Astrocyte of the spinal cord (primary cell): ENCODE measurements around the gene PPP6R1.

Source experiments
- DNase-seq: peaks from one replicate; pipeline ENCODE4 v3.0.0; 2011; ENCODE audit warnings: low read depth, low spot score
- H3K4me3 ChIP-seq: 2 replicates; pipeline ENCODE4 v1.5.1; 2011; ENCODE audit warnings: low read depth, mild to moderate bottlenecking, low read length, moderate library complexity
- in situ Hi-C: cut with HindIII; loops from 2 replicates; pipeline ENCODE4 v1.10.0; 2017; ENCODE audit warnings: low sequenced_read_pairs
- TF ChIP-seq, protein P1 (sequence below): IDR thresholded peaks from 2 replicates; pipeline ENCODE4 v1.5.1; 2012; ENCODE audit warnings: low read depth, mild to moderate bottlenecking, low read length, inconsistent platforms

The PPP6R1 gene

DNA sequence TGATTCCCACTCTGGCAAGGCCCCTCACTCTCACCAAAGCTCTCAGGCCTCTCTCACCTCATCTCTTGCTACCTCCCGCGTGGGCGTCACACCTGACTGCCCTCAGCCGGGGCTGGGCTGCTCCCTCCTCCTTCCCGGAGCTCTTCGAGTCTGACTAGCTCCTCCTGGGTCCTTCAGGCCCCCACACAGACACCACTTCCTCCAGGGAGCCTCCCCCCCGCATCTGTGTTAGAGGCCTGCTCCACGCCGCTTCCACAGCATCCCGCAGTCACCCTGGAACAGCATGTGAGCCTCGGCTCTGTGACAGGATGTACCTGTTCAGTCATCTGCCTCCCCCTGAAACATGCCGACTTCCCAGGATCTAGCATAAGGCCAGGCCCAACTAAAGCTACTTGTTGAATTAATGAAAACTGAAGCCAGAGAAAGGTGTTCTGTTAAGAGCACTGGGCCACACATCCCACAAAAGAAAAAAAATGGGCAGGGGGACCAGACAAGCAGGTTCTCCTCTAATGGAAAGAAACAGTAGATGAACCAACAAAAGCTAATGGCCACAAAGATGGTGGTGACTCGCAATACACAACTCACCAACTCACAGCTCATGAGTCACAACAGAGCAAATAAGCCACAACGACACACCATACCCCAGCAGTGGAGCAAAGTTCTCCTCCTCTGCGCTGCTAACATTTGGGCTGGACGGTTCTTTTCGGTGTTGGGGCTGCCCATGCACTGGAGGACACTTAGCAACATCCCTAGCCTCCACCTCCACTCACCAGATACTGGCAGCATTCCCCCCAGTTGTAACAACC, 3.0 kb downstream of the PPP6R1 start:
- H3K4me3 ChIP-seq, result no peak overlapping the region
- in situ Hi-C loops, result no loop called here
- no peak for DNase-seq
- TF ChIP-seq, protein P1, sequence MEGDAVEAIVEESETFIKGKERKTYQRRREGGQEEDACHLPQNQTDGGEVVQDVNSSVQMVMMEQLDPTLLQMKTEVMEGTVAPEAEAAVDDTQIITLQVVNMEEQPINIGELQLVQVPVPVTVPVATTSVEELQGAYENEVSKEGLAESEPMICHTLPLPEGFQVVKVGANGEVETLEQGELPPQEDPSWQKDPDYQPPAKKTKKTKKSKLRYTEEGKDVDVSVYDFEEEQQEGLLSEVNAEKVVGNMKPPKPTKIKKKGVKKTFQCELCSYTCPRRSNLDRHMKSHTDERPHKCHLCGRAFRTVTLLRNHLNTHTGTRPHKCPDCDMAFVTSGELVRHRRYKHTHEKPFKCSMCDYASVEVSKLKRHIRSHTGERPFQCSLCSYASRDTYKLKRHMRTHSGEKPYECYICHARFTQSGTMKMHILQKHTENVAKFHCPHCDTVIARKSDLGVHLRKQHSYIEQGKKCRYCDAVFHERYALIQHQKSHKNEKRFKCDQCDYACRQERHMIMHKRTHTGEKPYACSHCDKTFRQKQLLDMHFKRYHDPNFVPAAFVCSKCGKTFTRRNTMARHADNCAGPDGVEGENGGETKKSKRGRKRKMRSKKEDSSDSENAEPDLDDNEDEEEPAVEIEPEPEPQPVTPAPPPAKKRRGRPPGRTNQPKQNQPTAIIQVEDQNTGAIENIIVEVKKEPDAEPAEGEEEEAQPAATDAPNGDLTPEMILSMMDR, result no peak

DNA sequence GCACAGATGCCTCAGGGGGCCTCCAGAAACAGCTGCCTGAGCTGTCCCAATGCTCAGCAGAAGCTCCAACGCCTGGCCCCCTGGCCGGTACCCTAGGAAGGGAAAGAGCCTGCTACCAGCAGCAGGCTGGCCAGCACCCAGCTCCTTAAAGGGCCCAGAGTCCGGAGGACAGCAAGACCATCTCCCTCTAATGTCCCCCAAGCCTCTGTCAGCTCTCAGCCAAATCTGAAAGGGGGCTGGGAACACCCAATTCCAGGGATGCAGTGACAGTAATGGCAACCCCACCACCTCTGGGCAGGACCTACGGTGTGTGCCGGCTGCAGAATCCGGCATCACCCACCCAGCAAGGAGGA, 4.2 kb downstream of the PPP6R1 start:
- H3K4me3 ChIP-seq, result no peak overlapping the region
- DNase-seq, result no peak
- TF ChIP-seq, protein P1, result no peak
- in situ Hi-C loops, result no loop called here

DNA sequence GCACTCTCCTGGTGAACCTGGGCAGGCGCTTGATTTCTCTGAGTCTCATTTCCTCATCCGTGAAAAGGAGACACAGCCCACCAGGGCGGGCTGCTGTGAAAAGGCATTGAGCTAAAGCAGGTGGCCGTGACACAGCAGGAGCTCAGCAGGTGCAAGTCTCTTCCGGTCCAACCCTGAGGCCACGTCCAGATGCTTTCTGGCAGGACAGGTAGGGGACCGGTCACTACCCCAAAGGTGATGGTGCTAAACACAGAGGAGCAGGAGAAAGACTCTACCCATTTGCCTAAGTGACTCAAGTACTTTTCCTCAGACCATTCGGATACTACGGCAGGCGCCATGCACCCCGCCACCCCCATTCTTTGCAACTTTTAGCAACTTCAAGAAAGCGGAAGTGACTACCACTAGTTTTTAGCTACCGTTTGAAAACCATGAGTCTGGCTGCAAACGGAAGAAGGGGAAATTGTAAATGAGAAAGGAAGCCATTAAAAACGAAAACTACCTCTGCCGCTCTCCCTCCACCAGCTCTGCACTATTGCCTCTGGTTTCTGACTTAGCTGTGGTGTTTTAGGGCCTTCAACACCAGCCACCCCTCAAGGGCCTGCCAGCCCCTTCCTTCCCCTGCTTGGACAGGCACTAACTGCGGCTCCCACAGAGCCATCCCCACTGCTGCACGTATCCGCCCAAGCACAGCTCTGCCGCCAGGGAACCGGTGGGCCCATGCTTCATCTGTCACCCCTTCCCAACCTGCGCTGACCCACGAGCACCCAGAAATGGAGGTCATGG, 4.8 kb downstream of the PPP6R1 start:
- no peak overlapping the region for H3K4me3 ChIP-seq
- in situ Hi-C loops, result no loop called here
- TF ChIP-seq, protein P1, result no peak
- no peak for DNase-seq

DNA sequence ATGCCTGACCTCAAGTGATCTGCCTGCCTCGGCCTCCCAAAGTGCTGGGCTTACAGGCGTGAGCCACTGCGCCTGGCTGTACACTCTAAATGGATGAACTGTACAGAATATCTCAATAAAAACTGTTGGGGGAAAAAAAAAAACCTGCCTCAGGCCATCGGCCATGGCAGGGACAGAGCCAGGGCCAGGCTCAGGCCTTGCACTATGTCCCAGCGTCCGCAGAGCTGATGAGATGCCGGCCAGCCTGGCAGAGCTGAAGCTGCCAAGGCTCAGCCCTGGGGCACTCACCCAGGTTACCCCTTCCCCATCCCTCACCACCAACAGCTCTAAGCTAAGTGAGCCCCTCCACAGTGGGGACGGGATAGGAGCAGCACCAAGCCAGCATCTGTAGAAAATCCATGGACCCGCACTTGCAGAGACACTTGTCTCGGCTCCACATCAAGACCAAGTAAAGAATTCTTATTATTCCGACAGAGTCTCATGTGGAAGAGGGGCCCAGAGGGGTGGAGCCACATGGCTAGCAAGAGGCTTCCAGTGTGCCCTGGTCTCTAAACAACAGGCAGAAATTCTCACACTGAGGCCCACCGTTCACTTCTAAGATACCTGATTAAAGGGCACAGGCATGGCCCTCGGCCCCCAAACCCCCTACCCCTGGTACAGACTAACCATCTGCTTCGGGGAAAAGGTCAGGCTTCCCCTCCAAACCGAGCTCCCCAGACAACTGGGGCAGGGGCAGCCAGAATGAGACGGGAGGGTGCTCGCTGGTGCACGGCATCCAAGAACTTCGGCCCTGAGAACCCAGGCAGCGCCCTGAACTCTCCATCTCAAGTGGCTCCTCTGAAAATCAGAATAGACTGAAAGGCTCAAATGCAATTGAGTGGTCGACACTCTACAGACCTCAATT, 5.8 kb downstream of the PPP6R1 start:
- in situ Hi-C loops, result no loop called here
- H3K4me3 ChIP-seq, result no peak overlapping the region
- TF ChIP-seq, protein P1, result no peak
- DNase-seq, result no peak

DNA sequence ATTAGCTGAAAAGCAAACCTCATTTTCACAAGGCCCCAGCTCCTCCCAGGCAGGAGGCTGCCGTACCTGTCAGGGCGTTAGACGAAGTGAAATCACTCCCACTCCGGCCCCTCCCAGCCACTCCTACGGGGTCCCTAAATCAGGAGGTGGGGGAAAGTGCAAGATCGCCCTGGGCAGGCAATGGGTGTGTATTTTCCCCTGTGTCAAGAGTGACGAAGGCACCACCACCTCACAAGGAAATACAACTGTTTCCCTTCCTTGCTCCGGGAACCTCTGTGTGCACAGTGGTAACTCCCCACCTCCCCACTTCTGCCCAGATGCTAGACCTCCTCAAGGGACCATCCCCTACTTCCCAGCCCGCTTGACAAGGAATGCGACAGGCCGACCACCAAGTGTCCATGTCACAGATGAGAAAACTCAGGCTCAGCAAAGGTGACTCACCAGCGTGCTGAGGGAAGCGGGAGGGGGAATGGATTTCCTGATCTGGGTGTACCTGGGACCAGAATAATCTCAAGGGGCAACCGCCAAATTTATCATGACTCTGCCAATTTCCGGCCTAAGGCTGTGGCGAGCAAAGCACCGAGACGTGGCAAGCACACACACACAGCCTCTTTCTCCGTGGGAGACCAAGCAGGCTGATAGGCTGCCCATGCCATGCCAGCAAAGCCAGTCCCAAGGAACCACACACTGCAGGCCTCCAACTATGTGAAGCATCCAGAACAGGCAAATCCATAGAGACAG, 7.3 kb downstream of the PPP6R1 start:
- TF ChIP-seq, protein P1, result no peak
- in situ Hi-C loops, result no loop called here
- no peak overlapping the region for H3K4me3 ChIP-seq
- peak; percentile 14 for DNase-seq
